GM11168 (cell line): ENCODE results near the gene TMEM95.
"Not testable (repeated sequence)": the region's sequence is repeated elsewhere in the genome, so short reads cannot be mapped to it uniquely, and the experiment has no call there.

Experiments
- in situ Hi-C: fragments of 300-500 bp; cut with MboI; formaldehyde crosslinking; loops from one replicate; pipeline ENCODE4 v1.12.0; 2022; ENCODE audit warnings: low sequenced_read_pairs; ENCODE audit not compliant: unreplicated experiment

The TMEM95 gene

DNA sequence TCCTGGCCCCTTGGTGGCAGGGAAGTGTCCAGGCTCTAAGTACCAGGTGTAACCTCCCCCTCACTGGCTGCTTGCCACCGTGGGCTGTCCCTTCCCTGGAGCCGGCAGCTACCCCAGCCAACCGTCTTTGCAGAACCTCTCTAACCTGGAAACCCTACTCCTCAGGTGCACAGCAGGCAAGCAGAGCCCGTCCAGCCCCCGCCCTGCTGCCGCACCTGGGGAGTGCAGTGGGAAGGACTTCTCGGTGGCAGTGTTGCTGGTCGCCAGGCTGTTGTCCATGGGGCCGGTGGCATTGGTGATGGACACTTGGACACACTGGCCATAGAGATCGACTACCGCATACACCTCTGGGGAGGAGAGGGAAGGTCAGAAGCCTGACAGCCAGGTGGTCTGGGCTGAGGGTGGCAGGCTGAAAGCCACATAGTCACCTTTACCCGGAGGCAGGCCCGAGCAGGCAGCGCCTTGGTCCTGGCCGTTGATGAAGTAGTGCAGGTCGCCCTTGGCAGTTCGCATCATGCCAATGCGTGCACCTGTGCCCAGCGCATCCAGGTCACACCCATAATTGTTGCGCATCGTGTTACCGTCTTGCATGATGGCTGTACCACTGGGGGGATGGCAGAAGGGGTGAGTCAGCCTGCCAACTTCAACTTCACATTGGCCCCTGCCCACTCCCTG lies 32.3 kb upstream of the TMEM95 start:
- in situ Hi-C loops = no loop called here

- in situ Hi-C loops = no loop called here
Observed at GRCh38 chr17:7323731-7324437, 31.1 kb upstream of the TMEM95 start.

DNA sequence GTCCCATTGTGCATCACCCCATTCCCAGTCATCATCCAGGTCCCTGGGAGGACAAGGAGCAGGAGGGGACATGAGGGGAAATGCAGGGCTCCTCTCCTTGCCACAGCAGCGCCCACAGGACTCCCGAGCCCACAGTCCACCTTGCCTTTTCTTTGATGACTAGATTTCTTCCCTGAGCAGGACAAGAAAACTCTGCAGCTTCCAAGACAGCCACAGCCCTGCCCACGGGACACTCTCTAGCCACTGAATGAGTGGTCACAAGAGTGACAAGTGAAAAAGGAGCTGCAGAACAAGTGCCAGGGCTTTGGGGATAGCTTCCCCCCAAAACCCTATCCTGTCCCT lies 30.5 kb upstream of the TMEM95 start:
- in situ Hi-C loops = no loop called here

GRCh38 chr17:7325031-7325528 lies 29.9 kb upstream of the TMEM95 start:
- in situ Hi-C loops = no loop called here

DNA sequence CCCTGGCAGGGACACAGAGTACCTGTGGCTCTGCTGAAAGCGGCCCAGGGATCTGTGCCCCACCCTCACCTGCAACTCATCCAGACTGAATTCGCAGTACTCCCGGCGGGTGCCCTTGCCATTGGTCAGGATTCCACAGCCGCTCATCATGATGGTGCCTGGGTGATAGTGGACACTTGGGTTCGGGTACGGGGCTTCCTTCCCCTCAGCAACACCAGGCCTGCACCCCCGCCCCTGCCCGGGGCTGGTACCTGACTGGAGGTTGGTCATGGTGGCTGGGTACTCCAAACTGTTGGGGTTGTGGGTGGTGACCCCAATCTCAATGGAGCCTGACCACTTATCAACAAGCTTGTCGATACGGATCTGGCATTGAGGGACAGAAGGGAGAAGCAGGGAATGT lies 28.8 kb upstream of the TMEM95 start:
- in situ Hi-C loops = no loop called here

DNA sequence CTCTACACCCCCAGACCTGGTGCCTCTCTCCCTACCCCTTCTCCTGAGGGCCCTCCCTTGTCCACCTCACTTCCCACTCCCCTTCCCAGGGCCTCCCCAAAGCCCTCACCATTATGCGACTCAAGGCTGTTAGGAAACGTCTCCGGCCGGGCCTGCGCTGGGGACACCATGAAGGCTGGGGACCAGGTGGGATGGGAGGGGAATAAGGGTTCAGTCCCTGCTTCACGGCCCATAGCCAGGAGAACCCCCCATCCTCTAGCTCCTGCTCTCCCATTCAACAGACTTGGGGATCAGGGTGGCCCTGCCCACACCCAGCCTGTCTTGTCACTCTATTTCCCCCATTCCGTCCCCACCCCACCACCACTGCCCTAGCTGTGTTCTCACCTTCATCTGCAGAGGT lies 27.9 kb upstream of the TMEM95 start:
- in situ Hi-C loops = no loop called here

DNA sequence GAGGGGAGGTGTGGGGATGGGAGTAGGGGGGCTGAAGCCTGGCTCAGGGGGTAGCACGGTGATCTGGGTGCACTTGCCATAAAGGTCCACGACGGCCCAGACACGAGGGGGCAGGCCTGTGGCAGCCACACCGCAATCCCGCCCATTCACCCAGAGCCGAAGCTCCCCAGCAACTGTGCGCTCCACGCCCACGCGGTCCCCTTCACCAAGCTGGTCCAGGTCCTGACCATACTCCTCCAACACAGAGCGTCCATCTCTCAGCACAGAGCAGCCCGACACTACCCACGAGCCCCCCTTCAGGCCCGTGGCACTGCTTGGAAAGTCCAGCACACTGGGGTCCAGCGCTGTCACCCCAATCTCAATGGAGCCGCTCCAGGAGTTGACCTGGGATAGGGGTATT lies 27.5 kb upstream of the TMEM95 start:
- in situ Hi-C loops = no loop called here

DNA sequence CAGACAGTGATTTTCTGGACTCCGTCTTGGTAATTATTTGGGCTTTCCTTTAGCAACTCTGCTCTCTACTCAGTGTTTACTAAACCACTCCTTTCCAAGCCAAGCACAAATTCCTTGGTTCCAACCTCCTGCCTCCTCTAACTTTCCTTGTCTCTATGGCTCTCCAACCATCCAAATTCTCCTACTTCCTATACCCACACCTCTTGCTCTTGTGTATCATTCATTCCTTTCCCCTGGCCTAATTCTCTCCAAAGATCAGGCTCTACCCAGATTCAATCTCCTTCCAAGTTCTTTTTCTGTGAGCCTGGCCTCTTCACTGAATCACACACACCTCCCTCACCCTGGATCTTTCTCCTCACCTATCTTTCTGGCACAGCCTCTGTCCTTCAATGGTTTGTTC lies 26.9 kb upstream of the TMEM95 start:
- in situ Hi-C loops = no loop called here

DNA sequence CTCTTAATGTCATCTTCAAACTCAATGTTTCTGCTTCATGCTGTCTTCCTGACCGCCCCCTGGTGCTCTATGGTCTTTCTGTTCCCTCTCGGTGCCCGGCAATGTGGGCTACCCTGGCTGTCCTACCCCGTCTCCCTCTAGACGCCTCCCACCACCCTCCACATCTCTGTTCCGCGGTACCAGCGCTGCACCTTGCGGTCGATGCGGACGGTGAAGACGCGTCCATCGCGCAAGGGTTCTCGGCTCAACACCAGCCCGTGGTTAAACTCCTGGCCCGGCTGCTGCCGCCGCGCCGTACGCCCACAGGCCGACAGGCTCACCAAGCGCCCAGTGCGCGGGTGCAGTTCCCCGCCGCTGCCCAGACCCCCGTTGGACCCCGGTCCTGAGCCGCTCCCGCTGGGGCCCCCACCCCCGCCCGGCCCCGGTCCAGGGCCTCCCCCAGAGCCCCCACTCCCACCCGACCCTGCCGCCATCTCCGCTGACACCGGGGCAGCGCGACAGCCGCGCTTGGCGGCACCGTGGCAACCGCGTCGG lies 26.0 kb upstream of the TMEM95 start, which contains the start of gene NEURL4:
NEURL4 (minus strand) TSS at position 496 of the 534 bp plus-strand sequence; CDS start at position 473, 23 bp downstream.
- in situ Hi-C loops = no loop called here

DNA sequence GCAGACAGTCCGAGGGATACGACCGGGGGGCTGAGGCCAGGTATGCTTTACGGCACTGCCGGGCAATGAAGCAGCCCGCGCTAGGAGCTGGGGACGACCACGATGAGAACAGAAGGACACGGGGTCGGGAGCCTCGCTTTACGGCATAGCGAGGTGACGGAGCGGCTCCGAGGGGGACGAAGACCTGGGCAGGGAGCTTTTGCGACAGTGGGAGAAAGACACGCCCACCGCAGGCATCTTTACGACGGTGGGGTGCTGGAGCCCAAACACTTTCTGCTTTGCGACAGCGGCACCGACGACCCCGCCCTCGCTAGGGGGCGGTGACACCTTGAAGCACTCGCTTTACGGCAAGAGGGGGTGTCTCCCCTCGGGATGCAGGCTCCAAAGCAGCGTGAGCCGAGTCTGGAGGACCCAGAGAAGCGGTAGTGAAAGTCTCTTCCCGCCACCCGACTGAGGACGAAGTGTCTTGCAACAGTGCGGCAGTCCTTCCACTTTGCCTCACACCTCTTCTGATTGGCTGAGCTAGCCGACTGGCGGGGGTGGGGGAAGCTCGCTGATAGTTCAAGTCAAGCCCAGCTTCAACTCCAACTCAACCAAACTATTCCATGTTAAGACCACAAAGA lies 25.5 kb upstream of the TMEM95 start:
- in situ Hi-C loops = no loop called here

DNA sequence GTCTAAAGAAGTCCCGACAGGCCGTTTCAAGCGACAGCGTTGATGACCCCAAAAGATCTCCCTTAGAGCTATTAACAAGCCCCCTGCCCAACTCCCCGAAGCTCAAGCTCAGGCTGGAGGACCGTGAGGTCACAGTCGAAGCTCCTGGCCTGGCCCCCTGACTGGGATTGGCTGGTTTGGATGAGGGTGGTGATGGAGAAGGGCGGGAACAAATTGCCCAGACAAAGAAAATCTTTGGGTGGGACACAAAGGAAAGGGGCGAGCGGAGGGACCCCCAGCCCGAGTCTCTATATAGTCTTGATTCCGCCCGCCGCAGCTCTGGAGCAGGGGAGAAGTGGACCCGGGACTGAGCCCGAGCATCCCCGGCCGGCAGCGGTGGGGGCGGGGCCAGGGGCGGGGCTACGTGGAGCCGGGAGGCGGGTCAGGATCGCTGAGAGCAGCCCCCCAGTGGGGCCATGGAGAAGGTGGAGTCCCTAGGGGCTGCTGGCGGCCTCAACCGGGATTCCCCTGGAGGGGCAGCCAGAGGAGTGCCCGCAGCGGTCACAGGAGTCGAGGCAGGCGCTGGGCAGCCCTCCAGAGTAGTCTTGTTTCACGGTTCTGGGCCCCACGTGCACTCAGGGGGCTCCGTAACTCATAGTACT lies 24.8 kb upstream of the TMEM95 start:
- in situ Hi-C loops = no loop called here

DNA sequence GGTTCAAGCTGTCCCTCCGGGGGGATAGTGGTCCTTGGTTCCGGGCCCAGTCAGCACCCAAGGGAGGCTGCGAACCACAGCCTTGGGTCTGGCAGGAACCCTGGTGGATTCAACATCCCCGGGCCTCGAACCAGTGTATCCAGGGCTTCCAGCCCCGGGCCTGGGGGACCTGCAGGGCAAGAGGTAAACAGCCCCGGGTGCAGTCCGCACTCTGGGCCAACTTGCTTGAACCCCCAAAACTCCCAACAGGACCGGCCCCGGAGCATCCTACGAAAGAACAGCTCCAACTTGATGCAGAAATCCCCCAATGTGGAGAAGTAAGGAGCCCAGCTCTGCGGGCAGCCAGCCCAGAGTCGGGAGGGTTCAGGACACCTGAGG lies 24.3 kb upstream of the TMEM95 start:
- in situ Hi-C loops = no loop called here

DNA sequence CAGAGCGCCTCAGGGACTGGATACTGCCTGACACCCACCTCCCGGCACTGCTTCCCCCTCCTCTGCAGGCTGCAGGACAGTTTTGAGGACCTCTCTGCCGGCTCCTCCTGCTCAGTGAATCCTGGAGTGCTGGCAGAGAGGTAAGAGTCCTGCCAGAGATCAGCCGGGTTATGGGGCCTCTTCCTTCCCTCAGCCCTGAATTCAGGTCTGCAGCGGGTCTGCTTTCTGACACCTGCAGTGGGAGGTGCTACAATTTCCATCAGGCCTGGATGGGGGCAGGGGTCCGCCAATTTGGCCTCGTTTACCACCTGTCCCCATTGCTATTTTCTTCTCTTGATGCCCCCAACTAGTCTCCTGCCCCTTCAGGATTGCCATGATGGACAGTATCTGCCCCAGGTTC lies 22.8 kb upstream of the TMEM95 start:
- in situ Hi-C loops = no loop called here

DNA sequence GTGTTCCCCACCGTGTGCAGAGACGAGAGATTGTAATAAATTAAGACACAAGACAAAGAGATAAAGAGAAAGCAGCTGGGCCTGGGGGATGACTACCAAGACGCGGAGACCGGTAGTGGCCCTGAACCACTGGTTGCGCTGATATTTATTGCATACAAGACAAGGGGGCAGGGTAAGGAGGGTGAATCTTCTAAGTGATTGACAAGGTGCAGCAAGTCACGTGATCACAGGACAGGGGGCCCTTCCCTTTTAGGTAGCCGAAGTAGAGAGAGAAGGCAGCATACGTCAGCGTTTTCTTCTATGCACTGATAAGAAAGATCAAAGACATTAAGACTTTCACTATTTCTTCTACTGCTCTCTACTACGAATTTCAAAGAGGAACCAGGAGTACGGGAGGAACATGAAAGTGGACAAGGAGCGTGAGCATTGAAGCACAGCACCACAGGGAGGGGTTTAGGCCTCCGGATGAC lies 22.3 kb upstream of the TMEM95 start:
- in situ Hi-C loops = not testable (repeated sequence)

DNA sequence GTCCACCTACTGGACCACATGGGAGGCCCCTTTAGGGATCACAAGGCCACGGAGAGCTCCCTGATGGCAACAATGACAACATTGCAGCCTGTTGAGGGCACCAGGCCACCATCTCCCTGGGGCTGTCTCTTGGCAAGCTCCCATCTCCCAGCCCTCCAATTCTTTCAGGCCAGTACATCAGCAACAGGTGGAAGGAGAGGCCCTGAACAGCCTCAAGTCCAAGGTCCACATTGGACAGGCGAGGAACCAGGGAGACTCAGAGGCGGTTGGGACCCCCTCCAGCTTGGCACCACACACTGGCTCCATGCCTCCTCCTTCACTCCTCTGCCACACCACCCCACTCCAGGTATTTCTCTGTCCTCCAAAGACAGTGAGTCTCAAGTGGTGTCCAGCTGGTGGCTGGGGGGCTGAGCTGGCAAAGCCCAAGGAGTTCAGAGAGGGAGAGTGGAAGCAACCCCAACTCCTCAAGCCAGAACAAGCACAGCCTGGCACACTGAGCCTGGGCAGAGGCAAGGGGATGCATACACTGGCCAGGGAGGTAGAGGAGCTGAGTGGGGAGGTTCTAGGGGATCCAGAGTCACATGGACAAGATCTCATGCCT lies 19.9 kb upstream of the TMEM95 start:
- in situ Hi-C loops = no loop called here

DNA sequence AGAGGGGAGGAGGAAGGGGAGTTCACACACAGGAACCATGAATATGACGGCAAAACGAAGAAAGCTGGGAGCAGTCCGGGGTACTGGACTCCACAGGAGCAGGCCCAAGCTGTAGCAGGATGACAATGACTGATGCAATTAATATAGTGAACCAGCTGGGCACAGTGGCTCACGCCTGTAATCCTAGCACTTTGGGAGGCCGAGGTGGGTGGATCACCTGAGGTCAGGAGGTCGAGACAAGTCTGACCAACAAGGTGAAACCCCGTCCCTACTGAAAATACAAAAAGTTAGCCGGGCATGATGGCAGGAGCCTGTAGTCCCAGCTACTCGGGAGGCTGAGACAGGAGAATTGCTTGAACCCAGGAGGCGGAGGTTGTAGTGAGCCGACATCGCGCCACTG lies 19.2 kb upstream of the TMEM95 start:
- in situ Hi-C loops = not testable (repeated sequence)

DNA sequence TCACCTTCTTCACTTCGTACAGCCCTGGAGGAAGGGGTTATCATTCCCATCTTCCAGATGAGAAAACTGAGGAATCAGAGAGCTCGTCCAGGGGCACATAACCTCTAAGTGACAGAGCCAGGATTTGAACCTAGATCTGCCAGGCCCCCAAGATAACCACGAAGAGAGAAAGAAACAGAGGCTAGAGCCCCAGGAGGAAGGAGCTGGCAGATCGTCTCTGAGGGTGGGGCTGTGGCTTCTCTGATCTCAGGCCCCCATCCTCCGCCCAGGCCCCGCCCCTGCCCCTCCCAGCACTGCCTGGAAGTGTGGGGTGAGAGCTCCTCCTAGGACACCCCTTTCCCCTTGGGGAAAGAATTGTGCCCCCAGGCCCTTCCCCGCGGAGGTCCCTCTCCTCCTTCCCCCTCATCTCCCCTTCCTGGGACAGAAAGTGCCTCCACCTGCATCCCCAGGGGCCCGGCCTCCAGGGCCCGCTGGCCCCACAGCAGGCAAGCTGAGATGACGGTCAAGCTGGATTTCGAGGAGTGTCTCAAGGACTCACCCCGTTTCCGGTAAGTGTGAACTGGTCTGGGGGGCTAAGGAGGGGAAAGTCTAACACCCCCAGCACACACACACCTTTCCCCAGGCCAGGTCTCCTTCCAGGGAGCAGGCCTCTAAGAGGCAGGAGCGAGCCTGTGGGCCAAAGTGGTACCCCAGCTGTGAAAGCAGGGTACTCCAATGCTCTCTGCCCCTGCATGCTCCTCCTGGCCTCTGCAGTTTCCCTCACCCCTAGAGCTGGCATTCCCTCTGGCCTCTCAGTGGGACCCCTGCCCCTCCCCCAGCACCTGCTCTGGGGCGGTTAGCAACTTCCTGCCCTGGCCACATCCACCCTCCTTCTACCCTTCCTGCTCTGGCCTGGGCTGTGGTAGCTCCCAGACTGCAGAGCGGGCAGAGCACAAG lies 18.4 kb upstream of the TMEM95 start, which contains the start of gene ACAP1:
ACAP1 (plus strand) TSS at position 290 of the 936 bp plus-strand sequence; CDS start at position 496, 206 bp downstream.
- in situ Hi-C loops = no loop called here

- in situ Hi-C loops = not testable (repeated sequence)
Observed at GRCh38 chr17:7337600-7337999, 17.4 kb upstream of the TMEM95 start.

- in situ Hi-C loops = no loop called here
Observed at GRCh38 chr17:7340179-7340578, 14.8 kb upstream of the TMEM95 start.
